A549 (cell line): ENCODE data around the gene ERICH2.

ENCODE experiments used
- CHD4 ChIP-seq: fragments of 200-600 bp; sonication (generic); IDR thresholded peaks from 2 replicates; pipeline ENCODE4 v1.6.1; 2016; ENCODE audit warnings: antibody characterized with exemption, mild to moderate bottlenecking, borderline replicate concordance
- FOSL2 ChIP-seq, 2 experiments: fragments of 450-650 bp in 1 of 2; fragments of >200 bp in 1 of 2; sonication (Bioruptor Twin) in 1 of 2; formaldehyde crosslinking; IDR thresholded peaks; 2 replicates each; pipeline versions ENCODE4 v1.5.0 to v1.6.1; 2016 to 2020; ENCODE audit warnings: mild to moderate bottlenecking in 1 of 2, moderate library complexity in 1 of 2
- JUN ChIP-seq, 2 experiments: fragments of >200 bp; sonication (Bioruptor Twin); formaldehyde crosslinking; IDR thresholded peaks; 2 replicates in 1 of 2; 3 replicates in 1 of 2; pipeline ENCODE4 v1.6.1; 2016 to 2017
- PHF8 ChIP-seq: fragments of 200-600 bp; sonication (generic); IDR thresholded peaks from 2 replicates; pipeline ENCODE4 v1.6.1; 2016; ENCODE audit warnings: low read depth, mild to moderate bottlenecking, antibody characterized with exemption, moderate library complexity, borderline replicate concordance
- POLR2A ChIP-seq: IDR thresholded peaks from 2 replicates; pipeline ENCODE4 v1.6.1; 2012; ENCODE audit warnings: mild to moderate bottlenecking, low read length
- SMC3 ChIP-seq: fragments of >200 bp; sonication (Bioruptor Twin); formaldehyde crosslinking; IDR thresholded peaks from 3 replicates; pipeline ENCODE4 v1.6.1; 2018; ENCODE audit warnings: inconsistent platforms
- TF ChIP-seq, protein P1 (sequence below): fragments of 250-450 bp; sonication (Bioruptor Pico); IDR thresholded peaks from 2 replicates; pipeline ENCODE4 v1.5.0; 2021; ENCODE audit warnings: mild to moderate bottlenecking, moderate library complexity, borderline replicate concordance
- TF ChIP-seq, protein P2 (sequence below): fragments of >200 bp; sonication (Bioruptor Twin); formaldehyde crosslinking; IDR thresholded peaks from 3 replicates; pipeline ENCODE4 v1.6.1; 2016
- TF ChIP-seq, protein P3 (sequence below): fragments of >200 bp; sonication (Bioruptor Twin); formaldehyde crosslinking; IDR thresholded peaks from 3 replicates; pipeline ENCODE4 v1.5.1; 2016

DNA sequence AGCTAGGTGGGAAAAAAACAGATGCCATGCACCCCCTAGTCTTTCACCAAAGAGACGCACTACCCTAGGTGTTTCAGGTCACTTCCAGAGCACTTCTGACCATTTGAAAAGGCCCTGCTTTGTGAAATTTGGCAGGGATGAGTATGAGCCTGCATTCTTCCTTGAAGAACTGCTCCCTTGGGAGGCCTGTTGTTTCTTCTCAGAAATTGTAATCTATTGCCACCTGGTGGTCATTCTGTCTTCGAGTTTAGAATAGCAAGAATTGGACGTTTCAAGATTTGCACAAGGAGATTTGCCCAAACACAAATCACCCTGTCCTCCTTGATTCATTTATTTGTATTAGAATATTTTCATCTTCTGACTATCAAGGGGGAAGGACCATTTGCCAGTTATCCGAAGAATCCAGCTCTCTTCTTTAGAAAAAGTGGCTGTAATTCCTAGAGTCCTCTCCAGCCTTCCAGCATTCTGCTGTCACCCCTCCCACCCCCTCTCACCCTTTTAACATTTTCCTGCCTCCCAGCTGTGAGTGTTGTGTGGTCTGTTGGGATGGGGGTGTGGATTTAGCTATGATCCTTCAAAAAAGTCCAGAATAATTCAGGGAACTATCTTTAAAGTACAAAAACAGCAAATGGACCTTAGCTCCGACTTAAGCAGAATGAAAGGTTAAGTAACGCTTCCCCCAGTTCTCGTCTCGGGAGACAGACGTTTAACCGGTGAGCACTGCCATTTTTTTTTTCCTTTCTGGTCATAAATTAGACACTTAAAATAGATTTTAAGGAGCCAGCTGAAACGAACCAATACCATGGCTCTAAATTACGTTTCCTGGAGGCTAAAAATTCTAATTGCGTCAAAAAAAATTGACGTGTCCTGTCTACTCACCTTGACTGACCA is 42.8 kb downstream of the ERICH2 start:
- TF ChIP-seq POLR2A (no peak), FOSL2 (IDR thresholded peaks at IDR 0.05) (no peak), FOSL2 (CRISPR knock-in tag; IDR thresholded peaks at IDR 0.05) (no peak), SMC3 (peak; percentile 86), PHF8 (no peak), CHD4 (no peak), JUN (IDR thresholded peaks at IDR 0.05) (no peak)
- TF ChIP-seq, protein P1, sequence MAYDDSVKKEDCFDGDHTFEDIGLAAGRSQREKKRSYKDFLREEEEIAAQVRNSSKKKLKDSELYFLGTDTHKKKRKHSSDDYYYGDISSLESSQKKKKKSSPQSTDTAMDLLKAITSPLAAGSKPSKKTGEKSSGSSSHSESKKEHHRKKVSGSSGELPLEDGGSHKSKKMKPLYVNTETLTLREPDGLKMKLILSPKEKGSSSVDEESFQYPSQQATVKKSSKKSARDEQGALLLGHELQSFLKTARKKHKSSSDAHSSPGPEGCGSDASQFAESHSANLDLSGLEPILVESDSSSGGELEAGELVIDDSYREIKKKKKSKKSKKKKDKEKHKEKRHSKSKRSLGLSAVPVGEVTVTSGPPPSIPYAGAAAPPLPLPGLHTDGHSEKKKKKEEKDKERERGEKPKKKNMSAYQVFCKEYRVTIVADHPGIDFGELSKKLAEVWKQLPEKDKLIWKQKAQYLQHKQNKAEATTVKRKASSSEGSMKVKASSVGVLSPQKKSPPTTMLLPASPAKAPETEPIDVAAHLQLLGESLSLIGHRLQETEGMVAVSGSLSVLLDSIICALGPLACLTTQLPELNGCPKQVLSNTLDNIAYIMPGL (CRISPR knock-in tag) = no peak
- TF ChIP-seq, protein P2, sequence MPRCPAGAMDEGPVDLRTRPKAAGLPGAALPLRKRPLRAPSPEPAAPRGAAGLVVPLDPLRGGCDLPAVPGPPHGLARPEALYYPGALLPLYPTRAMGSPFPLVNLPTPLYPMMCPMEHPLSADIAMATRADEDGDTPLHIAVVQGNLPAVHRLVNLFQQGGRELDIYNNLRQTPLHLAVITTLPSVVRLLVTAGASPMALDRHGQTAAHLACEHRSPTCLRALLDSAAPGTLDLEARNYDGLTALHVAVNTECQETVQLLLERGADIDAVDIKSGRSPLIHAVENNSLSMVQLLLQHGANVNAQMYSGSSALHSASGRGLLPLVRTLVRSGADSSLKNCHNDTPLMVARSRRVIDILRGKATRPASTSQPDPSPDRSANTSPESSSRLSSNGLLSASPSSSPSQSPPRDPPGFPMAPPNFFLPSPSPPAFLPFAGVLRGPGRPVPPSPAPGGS = no peak
- TF ChIP-seq, protein P3, sequence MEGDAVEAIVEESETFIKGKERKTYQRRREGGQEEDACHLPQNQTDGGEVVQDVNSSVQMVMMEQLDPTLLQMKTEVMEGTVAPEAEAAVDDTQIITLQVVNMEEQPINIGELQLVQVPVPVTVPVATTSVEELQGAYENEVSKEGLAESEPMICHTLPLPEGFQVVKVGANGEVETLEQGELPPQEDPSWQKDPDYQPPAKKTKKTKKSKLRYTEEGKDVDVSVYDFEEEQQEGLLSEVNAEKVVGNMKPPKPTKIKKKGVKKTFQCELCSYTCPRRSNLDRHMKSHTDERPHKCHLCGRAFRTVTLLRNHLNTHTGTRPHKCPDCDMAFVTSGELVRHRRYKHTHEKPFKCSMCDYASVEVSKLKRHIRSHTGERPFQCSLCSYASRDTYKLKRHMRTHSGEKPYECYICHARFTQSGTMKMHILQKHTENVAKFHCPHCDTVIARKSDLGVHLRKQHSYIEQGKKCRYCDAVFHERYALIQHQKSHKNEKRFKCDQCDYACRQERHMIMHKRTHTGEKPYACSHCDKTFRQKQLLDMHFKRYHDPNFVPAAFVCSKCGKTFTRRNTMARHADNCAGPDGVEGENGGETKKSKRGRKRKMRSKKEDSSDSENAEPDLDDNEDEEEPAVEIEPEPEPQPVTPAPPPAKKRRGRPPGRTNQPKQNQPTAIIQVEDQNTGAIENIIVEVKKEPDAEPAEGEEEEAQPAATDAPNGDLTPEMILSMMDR = peak; percentile 86
